Keratinocyte (primary cell): ENCODE results near the gene ITIH4. TPM values are rescaled to one million over a fixed set of nuclear protein-coding genes. Genes with fewer than 3 reads are reported as not detected.

Experiments
- DNase-seq: peaks from one replicate; pipeline ENCODE4 v3.0.0-alpha.2; 2011; ENCODE audit warnings: low read depth, missing footprints, low spot score
- FAIRE-seq: peaks from 2 replicates; lab custom pipeline; 2011; peaks lifted over from hg19 to GRCh38; lab: Jason Lieb, UNC
- H2AFZ ChIP-seq: 2 replicates; pipeline ENCODE4 v1.6.0; 2012; ENCODE audit warnings: low read length, control low read depth, inconsistent platforms; ENCODE audit not compliant: control insufficient read depth
- H3K27ac ChIP-seq: 2 replicates; pipeline ENCODE4 v1.5.1; 2011; ENCODE audit warnings: low read length; ENCODE audit not compliant: control insufficient read depth, insufficient read depth
- H3K27me3 ChIP-seq: 3 replicates; pipeline ENCODE4 v1.6.0; 2011; ENCODE audit warnings: low read length; ENCODE audit not compliant: control insufficient read depth, insufficient read depth; ENCODE audit errors: extremely low read depth
- H3K36me3 ChIP-seq, 2 experiments: 2 replicates in 1 of 2; 3 replicates in 1 of 2; pipeline ENCODE4 v1.5.1; 2011; ENCODE audit warnings: low read length in 2 of 2, mild to moderate bottlenecking in 1 of 2; ENCODE audit not compliant: control insufficient read depth in 2 of 2, insufficient read depth in 2 of 2; ENCODE audit errors: extremely low read depth in 1 of 2
- H3K4me1 ChIP-seq: 3 replicates; pipeline ENCODE4 v1.5.1; 2011; ENCODE audit warnings: low read length; ENCODE audit not compliant: control insufficient read depth, insufficient read depth; ENCODE audit errors: extremely low read depth
- H3K4me2 ChIP-seq: 3 replicates; pipeline ENCODE4 v1.6.0; 2011; ENCODE audit warnings: low read depth, low read length; ENCODE audit not compliant: control insufficient read depth, insufficient read depth; ENCODE audit errors: extremely low read depth
- H3K4me3 ChIP-seq, 3 experiments: fragments of 200-600 bp in 1 of 3; sonication (generic) in 1 of 3; 2 replicates in 2 of 3; 3 replicates in 1 of 3; pipeline ENCODE4 v1.5.1; 2011 to 2016; ENCODE audit warnings: low read length in 3 of 3, mild to moderate bottlenecking in 3 of 3, control low read depth in 2 of 3, inconsistent platforms in 1 of 3, low read depth in 1 of 3, mixed read lengths in 1 of 3, mixed run types in 1 of 3, moderate library complexity in 1 of 3; ENCODE audit not compliant: control insufficient read depth in 2 of 3, insufficient read depth in 2 of 3; ENCODE audit errors: extremely low read depth in 1 of 3
- H3K79me2 ChIP-seq: 2 replicates; pipeline ENCODE4 v1.6.0; 2012; ENCODE audit warnings: low read length; ENCODE audit not compliant: control insufficient read depth, insufficient read depth
- H3K9ac ChIP-seq: 3 replicates; pipeline ENCODE4 v1.6.0; 2011; ENCODE audit warnings: low read length; ENCODE audit not compliant: control insufficient read depth, insufficient read depth; ENCODE audit errors: extremely low read depth
- H3K9me1 ChIP-seq: 3 replicates; pipeline ENCODE4 v1.6.0; 2011; ENCODE audit warnings: low read length; ENCODE audit not compliant: control insufficient read depth, insufficient read depth; ENCODE audit errors: extremely low read depth
- H3K9me3 ChIP-seq: 2 replicates; pipeline ENCODE4 v1.5.1; 2012; ENCODE audit warnings: low read depth, low read length; ENCODE audit not compliant: control insufficient read depth
- H4K20me1 ChIP-seq: 3 replicates; pipeline ENCODE4 v1.6.0; 2011; ENCODE audit warnings: low read length; ENCODE audit not compliant: control insufficient read depth, insufficient read depth; ENCODE audit errors: extremely low read depth
- EZH2 ChIP-seq: IDR thresholded peaks from one replicate; pipeline ENCODE4 v1.6.1; 2012; ENCODE audit warnings: inconsistent platforms, mild to moderate bottlenecking, low read length, moderate library complexity
- dilution Hi-C: fragments of 300-500 bp; cut with MboI; formaldehyde crosslinking; loops from one replicate; pipeline ENCODE4 v1.7.0; 2020; ENCODE audit warnings: low sequenced_read_pairs; ENCODE audit not compliant: extremely low pct_ligation_motif_present
- polyA plus RNA-seq, 5 experiments: library from polyadenylated mRNA; depleted of rRNA in 3 of 5; stranded (reverse) in 3 of 5; stranded (forward) in 1 of 5; unstranded in 1 of 5; fragments of >200 nt; gene quantifications; 1 replicate in 1 of 5; 2 replicates in 3 of 5; 3 replicates in 1 of 5; pipeline versions ENCODE4 v1.2.1 to v1.2.3, GENCODE V29; 2011 to 2012; ENCODE audit warnings: missing spikeins in 2 of 5, low read depth in 1 of 5, low replicate concordance in 1 of 5
- TF ChIP-seq, protein P1 (sequence below), 3 experiments: IDR thresholded peaks in 1 of 3; conservative IDR thresholded peaks in 1 of 3; optimal IDR thresholded peaks in 1 of 3; 2 replicates in 2 of 3; 3 replicates in 1 of 3; pipeline versions ENCODE3 to v1.5.1; 2011; ENCODE audit warnings: low read length in 3 of 3, mild to moderate bottlenecking in 3 of 3, moderate library complexity in 2 of 3, control low read depth in 1 of 3, inconsistent platforms in 1 of 3; ENCODE audit not compliant: insufficient read depth in 2 of 3; ENCODE audit errors: extremely low read depth in 1 of 3

The ITIH4 gene
- polyA plus RNA-seq, 1 donor (not counting 4 experiments of a cell fraction or from before 2014, with no cell fraction given): 1.4 TPM

DNA sequence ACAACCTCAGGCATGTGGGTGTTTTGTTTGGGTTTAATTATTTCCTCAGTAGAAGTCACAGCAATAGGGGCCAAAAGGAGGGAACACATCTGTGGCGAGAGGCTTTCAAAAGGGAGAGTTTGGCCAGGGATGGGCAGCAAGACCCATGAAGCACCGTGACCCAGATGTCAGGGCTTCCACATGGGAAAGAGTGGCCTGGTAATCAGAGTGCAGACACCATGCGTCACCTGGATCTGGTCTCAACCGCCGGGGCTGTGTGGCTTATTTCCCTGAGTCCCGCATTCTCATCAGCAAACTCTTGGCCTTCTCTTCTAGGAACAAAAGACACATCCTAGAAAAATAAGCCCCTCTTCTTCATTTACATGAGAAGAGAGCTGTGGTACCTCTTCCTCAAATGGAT lies 16.8 kb upstream of the ITIH4 start:
- no peak overlapping the region for H3K4me3 ChIP-seq
- no peak for TF ChIP-seq EZH2
- TF ChIP-seq, protein P1, sequence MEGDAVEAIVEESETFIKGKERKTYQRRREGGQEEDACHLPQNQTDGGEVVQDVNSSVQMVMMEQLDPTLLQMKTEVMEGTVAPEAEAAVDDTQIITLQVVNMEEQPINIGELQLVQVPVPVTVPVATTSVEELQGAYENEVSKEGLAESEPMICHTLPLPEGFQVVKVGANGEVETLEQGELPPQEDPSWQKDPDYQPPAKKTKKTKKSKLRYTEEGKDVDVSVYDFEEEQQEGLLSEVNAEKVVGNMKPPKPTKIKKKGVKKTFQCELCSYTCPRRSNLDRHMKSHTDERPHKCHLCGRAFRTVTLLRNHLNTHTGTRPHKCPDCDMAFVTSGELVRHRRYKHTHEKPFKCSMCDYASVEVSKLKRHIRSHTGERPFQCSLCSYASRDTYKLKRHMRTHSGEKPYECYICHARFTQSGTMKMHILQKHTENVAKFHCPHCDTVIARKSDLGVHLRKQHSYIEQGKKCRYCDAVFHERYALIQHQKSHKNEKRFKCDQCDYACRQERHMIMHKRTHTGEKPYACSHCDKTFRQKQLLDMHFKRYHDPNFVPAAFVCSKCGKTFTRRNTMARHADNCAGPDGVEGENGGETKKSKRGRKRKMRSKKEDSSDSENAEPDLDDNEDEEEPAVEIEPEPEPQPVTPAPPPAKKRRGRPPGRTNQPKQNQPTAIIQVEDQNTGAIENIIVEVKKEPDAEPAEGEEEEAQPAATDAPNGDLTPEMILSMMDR (optimal IDR thresholded peaks at IDR 0.05 in 1 of 3, IDR thresholded peaks at IDR 0.05 in 1 of 3, conservative IDR thresholded peaks at IDR 0.05 in 1 of 3; ENCODE audit: extremely low read depth in 1 of 3, insufficient read depth in 2 of 3, low read length in 3 of 3): no peak
- no peak overlapping the region for H3K9ac ChIP-seq
- no peak overlapping the region for H3K27ac ChIP-seq
- H3K36me3 ChIP-seq: peaks cover 7 to 15% of the 10 kb centered on the region in 2 experiments
- DNase-seq: no peak
- H4K20me1 ChIP-seq: no peaks in the 10 kb centered on the region
- H3K27me3 ChIP-seq: no peaks in the 10 kb centered on the region
- no peaks in the 10 kb centered on the region for H3K9me1 ChIP-seq
- dilution Hi-C loops: no loop called here
- H3K4me2 ChIP-seq: no peak overlapping the region
- no peak overlapping the region for H2AFZ ChIP-seq
- no peaks in the 10 kb centered on the region for H3K4me1 ChIP-seq
- no peaks in the 10 kb centered on the region for H3K79me2 ChIP-seq
- no peaks in the 10 kb centered on the region for H3K9me3 ChIP-seq
- no peak for FAIRE-seq

DNA sequence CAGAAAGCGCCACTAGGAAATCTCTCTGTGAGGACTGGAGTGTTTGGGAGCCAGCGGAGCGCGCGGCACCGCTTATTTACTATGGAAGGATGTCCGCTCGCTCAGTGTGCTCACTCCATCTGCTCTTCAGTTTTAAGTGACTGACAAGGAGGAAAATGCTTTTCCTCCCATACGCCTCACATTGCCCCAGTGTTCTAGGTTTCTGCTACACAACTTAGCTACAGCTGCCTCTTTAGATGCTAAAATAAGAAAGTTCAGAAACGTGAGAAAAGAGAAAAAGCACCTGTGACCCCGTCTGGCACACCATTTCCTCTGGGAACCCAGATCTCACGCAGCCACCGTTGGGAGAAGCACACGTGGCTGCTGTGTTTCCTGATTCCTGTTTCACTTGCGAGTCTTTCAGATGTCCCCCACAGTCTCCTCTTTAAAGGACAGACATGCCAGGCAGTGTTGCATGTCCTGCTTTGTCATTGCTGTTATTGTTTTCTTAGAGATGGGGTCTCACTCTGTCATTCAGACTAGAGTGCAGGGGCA lies 16.0 kb upstream of the ITIH4 start:
- Histone ChIP-seq H3K9ac (no peak overlapping the region), H2AFZ (no peak overlapping the region), H3K9me3 (no peaks in the 10 kb centered on the region), H3K27me3 (no peaks in the 10 kb centered on the region), H3K79me2 (no peaks in the 10 kb centered on the region), H3K9me1 (no peaks in the 10 kb centered on the region), H3K4me1 (no peaks in the 10 kb centered on the region), H3K36me3 (peaks cover 8 to 13% of the 10 kb centered on the region in 2 experiments), H4K20me1 (no peaks in the 10 kb centered on the region), H3K4me2 (no peak overlapping the region), H3K4me3 (no peak overlapping the region), H3K27ac (no peak overlapping the region)
- no peak for TF ChIP-seq EZH2
- TF ChIP-seq, protein P1 (optimal IDR thresholded peaks at IDR 0.05 in 1 of 3, IDR thresholded peaks at IDR 0.05 in 1 of 3, conservative IDR thresholded peaks at IDR 0.05 in 1 of 3; ENCODE audit: extremely low read depth in 1 of 3, insufficient read depth in 2 of 3, low read length in 3 of 3): no peak
- DNase-seq (no peak), FAIRE-seq (no peak)
- dilution Hi-C loops: no loop called here
